Hematopoietic multipotent progenitor cell (in vitro differentiated cells): ENCODE measurements around the gene FN1. TPM values are rescaled to one million over a fixed set of nuclear protein-coding genes. Genes with fewer than 3 reads are reported as not detected.

ENCODE experiments used
- DNase-seq, 3 donors: peaks; one replicate each; pipeline ENCODE4 v3.0.0-alpha.2; 2011 to 2015; ENCODE audit warnings: low read depth in 2 of 3, low spot score in 2 of 3
- total RNA-seq: library from RNA; depleted of rRNA; stranded (reverse); fragments of >200 nt; gene quantifications from one replicate; pipeline ENCODE4 v1.2.3, GENCODE V29; 2012

Gene FN1
- total RNA-seq, 1 donor, result 0.54 TPM

DNA sequence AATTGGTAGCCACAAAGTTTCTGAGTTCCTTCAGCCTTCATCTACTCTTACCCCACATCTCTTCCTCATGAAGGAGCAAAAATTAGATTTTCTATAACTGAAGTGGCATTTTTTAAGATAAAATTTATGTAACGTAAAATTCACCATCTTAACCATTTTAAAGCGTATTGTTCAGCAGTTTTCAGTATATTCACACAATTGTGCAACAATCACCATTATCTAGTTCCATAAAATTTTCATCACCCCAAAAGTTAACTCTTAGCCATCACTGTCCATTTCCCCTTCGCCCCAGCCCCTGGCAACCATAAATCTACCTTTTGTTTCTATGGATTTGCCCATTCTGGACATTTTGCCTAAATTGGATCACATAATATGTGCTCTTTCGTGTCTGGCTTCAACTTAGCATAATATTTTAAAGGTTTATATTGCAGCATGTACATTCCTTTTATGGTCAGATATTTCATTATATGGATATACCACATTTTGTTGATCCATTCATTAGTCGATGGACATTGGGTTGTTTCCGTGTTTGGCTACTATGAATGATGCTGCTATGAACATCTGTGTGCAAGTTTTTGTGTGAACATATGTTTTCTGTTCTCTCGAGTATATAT lies 79.4 kb downstream of the FN1 start:
- no peak for DNase-seq

GRCh38 chr2:215355801-215356200 lies 80.1 kb downstream of the FN1 start:
- no peak for DNase-seq

GRCh38 chr2:215354771-215355695 lies 80.8 kb downstream of the FN1 start:
- no peak for DNase-seq

GRCh38 chr2:215352602-215353001 lies 83.3 kb downstream of the FN1 start:
- no peak for DNase-seq

GRCh38 chr2:215347878-215348277 lies 88.0 kb downstream of the FN1 start:
- no peak for DNase-seq

GRCh38 chr2:215338883-215339679 lies 96.8 kb downstream of the FN1 start:
- no peak for DNase-seq

GRCh38 chr2:215332872-215333595 lies 102.8 kb downstream of the FN1 start:
- DNase-seq, result no peak

DNA sequence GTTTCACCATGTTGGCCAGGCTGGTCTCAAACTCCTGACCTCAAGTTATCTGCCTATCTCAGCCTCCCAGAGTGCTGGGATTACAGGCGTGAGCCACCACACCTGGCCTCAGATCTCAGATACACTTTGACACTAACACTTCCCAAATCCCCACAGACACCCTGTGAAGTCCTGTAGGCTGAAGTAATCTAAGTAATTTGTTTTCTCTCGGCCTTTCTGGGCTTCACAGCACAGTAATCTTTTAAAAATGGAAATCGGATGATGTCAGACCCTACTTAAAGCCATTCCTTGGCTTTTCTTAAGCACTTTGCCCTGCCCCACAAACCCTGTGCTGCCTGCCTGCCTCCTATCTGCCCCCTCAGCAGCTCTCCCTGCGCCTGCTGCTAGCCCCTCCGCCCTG lies 107.8 kb downstream of the FN1 start:
- DNase-seq, result no peak

GRCh38 chr2:215324811-215325210 lies 111.1 kb downstream of the FN1 start:
- DNase-seq, result no peak

- no peak for DNase-seq
Observed at GRCh38 chr2:215320679-215321078, 115.2 kb downstream of the FN1 start.

- no peak for DNase-seq
Observed at GRCh38 chr2:215320102-215320501, 115.8 kb downstream of the FN1 start.

DNA sequence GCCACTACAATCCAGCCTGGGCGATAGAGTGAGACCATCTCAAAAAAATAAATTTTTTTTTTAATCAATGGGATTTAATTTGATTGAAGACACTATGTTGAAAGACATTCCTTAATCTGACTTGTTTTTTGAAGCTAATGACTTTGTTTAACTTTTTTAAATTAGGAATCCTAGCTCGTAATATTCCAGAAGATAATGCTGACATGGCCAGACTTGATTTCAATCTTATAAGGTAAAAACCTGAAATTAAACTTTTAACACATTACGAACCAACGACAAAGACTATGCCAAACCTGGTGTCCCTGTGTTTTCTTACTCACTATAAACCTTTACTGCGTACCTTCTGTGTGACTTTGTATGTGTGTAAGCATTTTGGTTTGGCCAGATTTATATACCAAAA lies 116.4 kb downstream of the FN1 start:
- DNase-seq, result no peak

- DNase-seq, result no peak
Observed at GRCh38 chr2:215316336-215316735, 119.5 kb downstream of the FN1 start.

DNA sequence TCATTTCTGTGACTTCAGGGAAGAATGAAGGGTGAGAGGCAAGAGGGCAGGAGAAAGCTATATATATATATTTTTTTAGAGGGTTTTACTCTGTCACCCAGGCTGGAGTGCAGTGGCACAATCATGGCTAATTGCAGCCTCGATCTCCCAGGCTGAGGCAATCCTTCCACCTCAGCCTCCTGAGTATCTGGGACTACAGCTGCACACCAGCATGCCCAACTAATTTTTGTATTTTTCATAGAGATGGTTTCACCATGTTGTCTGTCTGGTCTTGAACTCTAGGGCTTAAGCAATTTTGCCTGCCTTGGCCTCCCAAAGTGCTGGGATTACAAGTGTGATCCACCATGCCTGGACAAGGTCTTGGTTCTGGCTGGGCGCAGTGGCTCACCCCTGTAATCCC lies 120.6 kb downstream of the FN1 start:
- no peak for DNase-seq

- no peak for DNase-seq
Observed at GRCh38 chr2:215314896-215315295, 121.0 kb downstream of the FN1 start.

DNA sequence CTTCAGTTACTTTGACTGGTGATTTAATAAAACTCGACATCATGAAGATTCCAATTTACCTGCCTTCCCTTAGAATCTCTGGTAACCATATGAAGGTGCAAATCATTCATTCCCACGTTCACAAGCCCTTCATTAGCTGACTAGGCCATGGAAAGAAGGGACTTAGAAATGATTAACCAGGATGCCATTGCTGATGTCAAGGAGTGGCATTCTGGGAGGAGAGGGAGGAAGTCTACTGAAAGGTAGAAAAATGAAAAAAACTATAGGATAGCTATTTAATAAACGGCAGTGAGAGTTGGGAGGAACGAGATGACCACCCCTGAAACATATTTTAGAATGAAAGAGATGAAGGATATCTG lies 122.6 kb downstream of the FN1 start:
- no peak for DNase-seq

- DNase-seq, result peak; percentile 67 to 89 (median 89)
Observed at GRCh38 chr2:215311625-215312396, 124.1 kb downstream of the FN1 start, which contains the start of gene ATIC. ATIC (plus strand) TSS chr2:215312059; CDS start chr2:215312143, 84 bp downstream.

GRCh38 chr2:215311259-215311624 lies 124.6 kb downstream of the FN1 start:
- DNase-seq, result peak in 1 of 3 donors; percentile 24
